Airway epithelial cell (primary cell): ENCODE data around the gene CCNJL. TPM values are rescaled to one million over a fixed set of nuclear protein-coding genes. Genes with fewer than 3 reads are reported as not detected.

Experiments
- total RNA-seq: library from RNA; depleted of rRNA; stranded (reverse); fragments of >200 nt; gene quantifications from 2 replicates; pipeline ENCODE4 v1.2.3, GENCODE V29; 2015

The CCNJL gene
- total RNA-seq: 8.6 and 9.0 TPM in 2 replicates

GRCh38 chr5:160312134-160312959, at the start of gene CCNJL:
TSS of gene CCNJL (minus strand) at chr5:160312564. CDS start at chr5:160311923, 641 bp downstream.

GRCh38 chr5:160229190-160229742, 83.1 kb downstream of the CCNJL start, which contains the start of gene FABP6:
TSS of gene FABP6 (plus strand) at chr5:160229506. CDS start at chr5:160229558, 52 bp downstream.

Other genes starting within 250 kb of the CCNJL start
- 12.4 and 13.3 TPM in 2 replicates for gene PWWP2A, start 193.1 kb downstream of the CCNJL start, total RNA-seq
- gene FABP6, start 83.1 kb downstream of the CCNJL start, total RNA-seq: 0.56 and 0.70 TPM in 2 replicates
- not detected in 2 replicates for gene C1QTNF2, start 58.1 kb upstream of the CCNJL start, total RNA-seq
- 1.6 and 2.8 TPM in 2 replicates for gene FAM200C, start 87.5 kb upstream of the CCNJL start, total RNA-seq
- 27.0 and 44.3 TPM in 2 replicates for gene SLU7, start 106.5 kb upstream of the CCNJL start, total RNA-seq
- gene PTTG1, start 109.3 kb upstream of the CCNJL start, total RNA-seq: 412 and 979 TPM in 2 replicates